LNCAP (cell line): Measurements from ENCODE around the gene PLA2G4B.

Experiments
- TF ChIP-seq, protein P1 (sequence below): fragments of 450-650 bp; IDR thresholded peaks from 2 replicates; pipeline ENCODE4 v1.5.1; 2017; ENCODE audit warnings: mild to moderate bottlenecking

PLA2G4B gene

DNA sequence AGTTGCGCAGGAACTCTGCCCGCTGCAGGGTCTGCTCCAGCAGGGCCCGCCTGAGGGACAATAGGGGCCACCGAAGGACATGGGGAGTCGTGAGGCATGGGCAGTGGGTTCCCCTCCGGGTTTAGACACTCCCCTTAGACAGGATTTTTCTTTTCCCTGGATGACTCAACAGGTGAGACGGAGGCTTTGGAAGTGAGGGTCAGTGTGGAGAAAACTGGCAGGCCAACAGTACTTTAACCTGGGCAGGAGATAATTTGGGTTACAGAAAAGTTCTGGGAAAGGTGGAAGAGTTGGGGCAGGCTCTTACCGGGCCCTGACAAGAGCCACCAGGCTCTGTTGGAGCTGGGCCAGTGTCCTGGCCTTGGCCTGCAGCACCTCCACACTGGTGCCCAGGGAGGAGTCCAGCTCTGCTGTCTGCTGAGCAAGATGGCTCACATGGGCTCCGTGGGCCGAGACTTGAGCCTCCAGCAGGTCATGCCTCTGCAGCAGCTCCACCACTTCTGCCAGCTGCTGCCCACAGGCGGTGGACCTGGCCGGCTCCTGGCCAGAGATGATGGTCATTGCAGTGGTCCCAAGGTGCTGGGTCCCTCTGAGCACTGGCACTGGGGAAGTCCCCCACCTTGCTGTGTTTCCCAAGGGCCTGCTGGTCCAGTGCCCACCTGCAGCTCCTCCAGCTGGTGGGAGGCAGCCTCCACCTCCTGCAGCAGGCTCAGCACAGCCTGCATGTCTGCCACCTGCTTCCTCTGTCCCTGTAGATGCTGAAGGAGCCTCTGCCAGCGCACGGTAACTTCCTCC is 44.2 kb downstream of the PLA2G4B start:
- TF ChIP-seq, protein P1, sequence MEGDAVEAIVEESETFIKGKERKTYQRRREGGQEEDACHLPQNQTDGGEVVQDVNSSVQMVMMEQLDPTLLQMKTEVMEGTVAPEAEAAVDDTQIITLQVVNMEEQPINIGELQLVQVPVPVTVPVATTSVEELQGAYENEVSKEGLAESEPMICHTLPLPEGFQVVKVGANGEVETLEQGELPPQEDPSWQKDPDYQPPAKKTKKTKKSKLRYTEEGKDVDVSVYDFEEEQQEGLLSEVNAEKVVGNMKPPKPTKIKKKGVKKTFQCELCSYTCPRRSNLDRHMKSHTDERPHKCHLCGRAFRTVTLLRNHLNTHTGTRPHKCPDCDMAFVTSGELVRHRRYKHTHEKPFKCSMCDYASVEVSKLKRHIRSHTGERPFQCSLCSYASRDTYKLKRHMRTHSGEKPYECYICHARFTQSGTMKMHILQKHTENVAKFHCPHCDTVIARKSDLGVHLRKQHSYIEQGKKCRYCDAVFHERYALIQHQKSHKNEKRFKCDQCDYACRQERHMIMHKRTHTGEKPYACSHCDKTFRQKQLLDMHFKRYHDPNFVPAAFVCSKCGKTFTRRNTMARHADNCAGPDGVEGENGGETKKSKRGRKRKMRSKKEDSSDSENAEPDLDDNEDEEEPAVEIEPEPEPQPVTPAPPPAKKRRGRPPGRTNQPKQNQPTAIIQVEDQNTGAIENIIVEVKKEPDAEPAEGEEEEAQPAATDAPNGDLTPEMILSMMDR, result no peak

DNA sequence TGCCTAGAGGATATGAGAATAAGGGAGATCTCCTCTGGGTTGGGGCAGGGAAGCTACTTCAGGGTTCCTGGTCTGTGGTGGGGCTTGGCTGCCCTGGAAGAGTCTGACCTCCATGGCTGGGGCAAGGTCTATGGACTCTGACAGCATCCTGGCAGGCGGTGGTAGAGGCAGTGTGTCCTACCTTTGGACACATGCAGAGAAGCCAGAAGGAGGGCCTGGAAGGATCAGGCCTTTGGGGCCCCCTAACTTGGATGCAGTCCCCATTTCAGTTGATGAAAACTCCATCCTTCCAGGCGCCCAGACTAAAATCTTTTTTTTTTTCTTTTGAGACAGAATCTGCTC is 44.8 kb downstream of the PLA2G4B start:
- TF ChIP-seq, protein P1, result no peak

DNA sequence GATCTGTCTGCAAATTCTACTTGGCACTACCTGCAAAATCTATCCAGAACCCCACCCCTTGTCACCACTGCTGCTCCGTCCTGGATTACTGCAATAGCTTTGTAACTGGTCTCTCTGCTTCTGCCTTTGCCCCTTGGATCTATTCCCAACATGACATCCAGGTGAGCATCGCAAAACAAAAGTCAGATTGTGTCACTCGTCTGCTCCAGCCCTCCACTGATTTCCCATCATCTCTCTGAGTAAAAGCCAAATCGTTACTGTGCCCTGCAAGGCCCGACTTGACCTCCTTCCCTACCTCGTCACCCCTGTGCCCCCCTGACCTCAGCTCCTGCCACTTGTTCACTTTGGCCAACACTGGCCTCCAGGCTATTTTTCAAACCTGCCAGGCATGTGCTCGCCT is 45.8 kb downstream of the PLA2G4B start:
- TF ChIP-seq, protein P1, result no peak

DNA sequence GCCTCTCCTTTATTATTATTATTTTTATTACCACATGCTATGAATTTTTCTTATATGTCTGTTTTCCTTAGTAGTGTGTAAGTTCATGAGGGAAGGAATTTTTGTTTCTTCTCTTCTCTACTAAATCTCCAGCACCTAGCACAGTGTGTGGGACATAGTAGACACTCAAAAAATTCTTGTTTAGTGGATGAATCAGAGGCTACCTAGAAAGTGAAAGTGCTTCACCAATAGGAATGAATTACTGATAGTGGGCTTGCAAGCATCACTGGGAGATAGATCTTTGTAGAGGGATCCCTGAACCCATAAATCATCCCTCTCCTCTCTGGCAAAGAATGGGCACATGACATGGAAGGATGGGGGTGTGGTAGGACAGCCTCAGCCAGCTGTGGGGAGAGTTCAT is 46.7 kb downstream of the PLA2G4B start:
- TF ChIP-seq, protein P1, result no peak

DNA sequence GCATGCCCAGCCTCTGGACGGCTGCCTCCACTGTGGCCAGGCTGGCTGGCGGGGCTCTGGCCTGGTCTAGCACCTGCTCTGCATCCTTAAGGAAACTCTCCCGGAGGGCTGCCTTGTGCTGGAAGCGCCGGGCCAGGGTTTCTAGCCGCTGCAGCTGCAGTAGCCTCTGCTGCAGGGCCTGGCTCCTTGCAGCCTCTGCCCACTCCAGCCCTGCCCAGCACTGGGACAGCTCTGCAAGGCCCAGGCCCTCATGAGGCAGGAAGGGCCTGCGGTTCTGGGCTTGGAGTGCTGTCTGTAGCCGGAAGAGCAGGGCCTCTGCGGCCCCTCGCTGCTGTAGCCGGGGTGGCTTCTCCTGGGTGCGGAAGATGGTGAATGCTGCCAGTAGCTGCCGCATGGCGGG is 47.2 kb downstream of the PLA2G4B start:
- TF ChIP-seq, protein P1, result no peak

DNA sequence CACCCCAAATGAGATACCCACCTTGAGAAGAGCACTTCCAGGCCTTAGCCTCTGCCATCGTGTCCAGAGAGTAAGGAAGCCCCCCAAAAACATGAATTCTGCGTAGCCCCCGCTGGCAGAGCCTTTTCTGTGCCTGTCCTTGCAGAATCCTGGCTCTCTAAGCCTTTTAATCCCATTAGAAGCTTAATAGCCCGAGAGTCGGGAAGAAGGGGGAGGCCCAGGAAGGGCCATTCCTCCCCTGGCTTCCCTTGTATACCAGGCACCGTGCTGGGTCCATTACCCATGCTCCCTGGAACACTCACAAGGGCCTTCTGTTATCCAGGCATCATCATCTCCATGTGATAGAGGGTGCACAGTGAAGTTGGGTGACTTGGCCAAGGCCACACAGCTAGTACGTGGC is 48.1 kb downstream of the PLA2G4B start:
- TF ChIP-seq, protein P1, result no peak

DNA sequence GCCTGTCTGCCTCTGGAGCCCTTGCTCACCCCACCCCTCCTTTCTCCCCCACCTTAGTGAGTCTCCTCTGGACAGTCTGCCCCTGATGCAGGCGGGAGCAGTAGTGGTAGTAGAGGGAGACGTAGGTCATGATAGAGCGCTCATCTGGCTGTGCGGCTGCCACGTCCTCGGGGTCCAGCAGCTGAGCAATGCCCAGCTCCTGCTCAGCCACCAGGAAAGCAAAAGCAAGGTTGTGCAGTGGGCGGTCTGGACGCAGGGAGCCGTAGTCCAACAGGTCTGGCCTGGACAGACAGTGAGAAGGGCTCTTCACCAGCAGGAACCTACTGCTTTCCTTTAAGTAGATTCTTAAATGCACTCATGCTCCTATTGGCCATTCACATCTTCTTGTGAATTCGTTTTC is 48.5 kb downstream of the PLA2G4B start:
- TF ChIP-seq, protein P1, result no peak

DNA sequence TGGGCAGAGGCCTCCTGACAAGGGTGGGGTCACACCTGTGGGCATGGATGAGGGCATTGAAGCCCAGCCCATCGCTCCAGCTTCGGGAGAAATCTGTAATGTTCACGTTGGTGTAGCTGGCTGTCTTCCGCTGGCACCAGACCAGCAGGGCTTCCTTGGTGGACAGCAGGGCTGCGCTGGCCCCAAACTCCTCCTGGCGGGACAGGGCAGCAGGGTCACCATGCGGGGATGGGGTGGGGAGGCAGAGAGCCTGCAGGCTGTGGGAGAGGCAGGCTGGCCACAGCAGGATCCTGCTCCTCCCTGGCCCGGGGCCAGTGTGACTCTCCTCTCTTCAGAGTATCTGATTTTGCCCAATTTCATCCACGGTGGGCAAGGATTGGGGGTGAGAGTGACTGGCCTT is 49.2 kb downstream of the PLA2G4B start:
- TF ChIP-seq, protein P1, result no peak
